ENCODE data around the gene POU6F2. TPM values are rescaled to one million over a fixed set of nuclear protein-coding genes. Genes with fewer than 3 reads are reported as not detected.

Gene POU6F2
- total and polyA plus RNA-seq, 2 experiments from 2014 or later = 7.2 to 7.3 TPM

DNA sequence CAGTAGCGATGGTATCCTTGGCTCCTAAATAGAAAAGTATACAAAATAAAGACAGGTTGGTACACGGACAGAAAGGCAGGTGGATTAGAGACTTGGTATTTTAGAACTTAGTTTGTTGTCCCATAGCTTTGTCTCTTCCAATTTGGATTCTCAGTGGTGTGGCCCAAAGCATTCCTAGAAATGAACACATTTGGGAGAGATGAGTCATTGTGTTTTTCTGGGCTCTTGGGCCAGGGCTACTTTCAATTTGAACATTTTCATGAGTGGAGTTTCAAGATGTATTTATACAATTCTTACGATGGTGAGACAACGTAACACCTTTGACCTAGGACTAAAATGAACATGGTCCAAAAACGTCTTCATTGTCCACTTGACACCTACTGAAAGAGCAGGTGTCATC, 363.4 kb downstream of the POU6F2 start:
- H3K9me3 Mint-ChIP-seq = no peaks in the 10 kb centered on the region
- DNase-seq (ENCODE audit: low spot score) (no peak), ATAC-seq (no peak)
- H3K27me3 ChIP-seq (ENCODE audit: insufficient read depth) = no peaks in the 10 kb centered on the region
- no peaks in the 10 kb centered on the region for H3K27me3 Mint-ChIP-seq (ENCODE audit: insufficient read depth, low read depth, poor library complexity)
- no peaks in the 10 kb centered on the region for H3K36me3 Mint-ChIP-seq (ENCODE audit: low read depth)
- no peak overlapping the region for H3K4me2 ChIP-seq
- peaks cover 6% of the 10 kb centered on the region; the same call in 1 of the 2 replicates for H3K4me1 ChIP-seq (ENCODE audit: insufficient read depth)
- H4K20me1 ChIP-seq (replicated peaks; ENCODE audit: insufficient read depth) = no peaks in the 10 kb centered on the region
- no peaks in the 10 kb centered on the region for H3K9me2 ChIP-seq (ENCODE audit: insufficient read depth)
- no peak overlapping the region for H3K4me3 ChIP-seq
- TF ChIP-seq EZH2phosphoT487 (IDR thresholded peaks at IDR 0.05; ENCODE audit: unreplicated experiment) = no peak
- no peak for TF ChIP-seq STAT1 (IDR thresholded peaks at IDR 0.05; ENCODE audit: unreplicated experiment)
- TF ChIP-seq, protein P1, sequence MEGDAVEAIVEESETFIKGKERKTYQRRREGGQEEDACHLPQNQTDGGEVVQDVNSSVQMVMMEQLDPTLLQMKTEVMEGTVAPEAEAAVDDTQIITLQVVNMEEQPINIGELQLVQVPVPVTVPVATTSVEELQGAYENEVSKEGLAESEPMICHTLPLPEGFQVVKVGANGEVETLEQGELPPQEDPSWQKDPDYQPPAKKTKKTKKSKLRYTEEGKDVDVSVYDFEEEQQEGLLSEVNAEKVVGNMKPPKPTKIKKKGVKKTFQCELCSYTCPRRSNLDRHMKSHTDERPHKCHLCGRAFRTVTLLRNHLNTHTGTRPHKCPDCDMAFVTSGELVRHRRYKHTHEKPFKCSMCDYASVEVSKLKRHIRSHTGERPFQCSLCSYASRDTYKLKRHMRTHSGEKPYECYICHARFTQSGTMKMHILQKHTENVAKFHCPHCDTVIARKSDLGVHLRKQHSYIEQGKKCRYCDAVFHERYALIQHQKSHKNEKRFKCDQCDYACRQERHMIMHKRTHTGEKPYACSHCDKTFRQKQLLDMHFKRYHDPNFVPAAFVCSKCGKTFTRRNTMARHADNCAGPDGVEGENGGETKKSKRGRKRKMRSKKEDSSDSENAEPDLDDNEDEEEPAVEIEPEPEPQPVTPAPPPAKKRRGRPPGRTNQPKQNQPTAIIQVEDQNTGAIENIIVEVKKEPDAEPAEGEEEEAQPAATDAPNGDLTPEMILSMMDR (conservative IDR thresholded peaks at IDR 0.05; ENCODE audit: low read depth in 2 of 2) = no peak
- no peak for TF ChIP-seq CREB1 (CRISPR knock-in tag; IDR thresholded peaks at IDR 0.05; ENCODE audit: low read depth)
- TF ChIP-seq NANOG (IDR thresholded peaks at IDR 0.05; ENCODE audit: borderline replicate concordance) = no peak
- TF ChIP-seq, protein P2, sequence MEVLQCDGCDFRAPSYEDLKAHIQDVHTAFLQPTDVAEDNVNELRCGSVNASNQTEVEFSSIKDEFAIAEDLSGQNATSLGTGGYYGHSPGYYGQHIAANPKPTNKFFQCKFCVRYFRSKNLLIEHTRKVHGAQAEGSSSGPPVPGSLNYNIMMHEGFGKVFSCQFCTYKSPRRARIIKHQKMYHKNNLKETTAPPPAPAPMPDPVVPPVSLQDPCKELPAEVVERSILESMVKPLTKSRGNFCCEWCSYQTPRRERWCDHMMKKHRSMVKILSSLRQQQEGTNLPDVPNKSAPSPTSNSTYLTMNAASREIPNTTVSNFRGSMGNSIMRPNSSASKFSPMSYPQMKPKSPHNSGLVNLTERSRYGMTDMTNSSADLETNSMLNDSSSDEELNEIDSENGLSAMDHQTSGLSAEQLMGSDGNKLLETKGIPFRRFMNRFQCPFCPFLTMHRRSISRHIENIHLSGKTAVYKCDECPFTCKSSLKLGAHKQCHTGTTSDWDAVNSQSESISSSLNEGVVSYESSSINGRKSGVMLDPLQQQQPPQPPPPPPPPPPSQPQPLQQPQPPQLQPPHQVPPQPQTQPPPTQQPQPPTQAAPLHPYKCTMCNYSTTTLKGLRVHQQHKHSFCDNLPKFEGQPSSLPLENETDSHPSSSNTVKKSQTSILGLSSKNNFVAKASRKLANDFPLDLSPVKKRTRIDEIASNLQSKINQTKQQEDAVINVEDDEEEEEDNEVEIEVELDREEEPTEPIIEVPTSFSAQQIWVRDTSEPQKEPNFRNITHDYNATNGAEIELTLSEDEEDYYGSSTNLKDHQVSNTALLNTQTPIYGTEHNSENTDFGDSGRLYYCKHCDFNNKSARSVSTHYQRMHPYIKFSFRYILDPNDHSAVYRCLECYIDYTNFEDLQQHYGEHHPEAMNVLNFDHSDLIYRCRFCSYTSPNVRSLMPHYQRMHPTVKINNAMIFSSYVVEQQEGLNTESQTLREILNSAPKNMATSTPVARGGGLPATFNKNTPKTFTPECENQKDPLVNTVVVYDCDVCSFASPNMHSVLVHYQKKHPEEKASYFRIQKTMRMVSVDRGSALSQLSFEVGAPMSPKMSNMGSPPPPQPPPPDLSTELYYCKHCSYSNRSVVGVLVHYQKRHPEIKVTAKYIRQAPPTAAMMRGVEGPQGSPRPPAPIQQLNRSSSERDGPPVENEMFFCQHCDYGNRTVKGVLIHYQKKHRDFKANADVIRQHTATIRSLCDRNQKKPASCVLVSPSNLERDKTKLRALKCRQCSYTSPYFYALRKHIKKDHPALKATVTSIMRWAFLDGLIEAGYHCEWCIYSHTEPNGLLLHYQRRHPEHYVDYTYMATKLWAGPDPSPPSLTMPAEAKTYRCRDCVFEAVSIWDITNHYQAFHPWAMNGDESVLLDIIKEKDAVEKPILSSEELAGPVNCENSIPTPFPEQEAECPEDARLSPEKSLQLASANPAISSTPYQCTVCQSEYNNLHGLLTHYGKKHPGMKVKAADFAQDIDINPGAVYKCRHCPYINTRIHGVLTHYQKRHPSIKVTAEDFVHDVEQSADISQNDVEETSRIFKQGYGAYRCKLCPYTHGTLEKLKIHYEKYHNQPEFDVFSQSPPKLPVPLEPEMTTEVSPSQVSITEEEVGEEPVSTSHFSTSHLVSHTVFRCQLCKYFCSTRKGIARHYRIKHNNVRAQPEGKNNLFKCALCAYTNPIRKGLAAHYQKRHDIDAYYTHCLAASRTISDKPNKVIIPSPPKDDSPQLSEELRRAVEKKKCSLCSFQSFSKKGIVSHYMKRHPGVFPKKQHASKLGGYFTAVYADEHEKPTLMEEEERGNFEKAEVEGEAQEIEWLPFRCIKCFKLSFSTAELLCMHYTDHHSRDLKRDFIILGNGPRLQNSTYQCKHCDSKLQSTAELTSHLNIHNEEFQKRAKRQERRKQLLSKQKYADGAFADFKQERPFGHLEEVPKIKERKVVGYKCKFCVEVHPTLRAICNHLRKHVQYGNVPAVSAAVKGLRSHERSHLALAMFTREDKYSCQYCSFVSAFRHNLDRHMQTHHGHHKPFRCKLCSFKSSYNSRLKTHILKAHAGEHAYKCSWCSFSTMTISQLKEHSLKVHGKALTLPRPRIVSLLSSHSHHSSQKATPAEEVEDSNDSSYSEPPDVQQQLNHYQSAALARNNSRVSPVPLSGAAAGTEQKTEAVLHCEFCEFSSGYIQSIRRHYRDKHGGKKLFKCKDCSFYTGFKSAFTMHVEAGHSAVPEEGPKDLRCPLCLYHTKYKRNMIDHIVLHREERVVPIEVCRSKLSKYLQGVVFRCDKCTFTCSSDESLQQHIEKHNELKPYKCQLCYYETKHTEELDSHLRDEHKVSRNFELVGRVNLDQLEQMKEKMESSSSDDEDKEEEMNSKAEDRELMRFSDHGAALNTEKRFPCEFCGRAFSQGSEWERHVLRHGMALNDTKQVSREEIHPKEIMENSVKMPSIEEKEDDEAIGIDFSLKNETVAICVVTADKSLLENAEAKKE (CRISPR knock-in tag; IDR thresholded peaks at IDR 0.05) = no peak
- no peak for TF ChIP-seq ZNF331 (CRISPR knock-in tag; IDR thresholded peaks at IDR 0.05; ENCODE audit: low read depth)
- TF ChIP-seq EZH2 (IDR thresholded peaks at IDR 0.05; ENCODE audit: low read depth, unreplicated experiment) = no peak
- no peak for TF ChIP-seq POLR2AphosphoS5 (IDR thresholded peaks at IDR 0.05; ENCODE audit: low read depth)
- no peak for TF ChIP-seq JUNB (IDR thresholded peaks at IDR 0.05; ENCODE audit: unreplicated experiment)
- TF ChIP-seq, protein P3, sequence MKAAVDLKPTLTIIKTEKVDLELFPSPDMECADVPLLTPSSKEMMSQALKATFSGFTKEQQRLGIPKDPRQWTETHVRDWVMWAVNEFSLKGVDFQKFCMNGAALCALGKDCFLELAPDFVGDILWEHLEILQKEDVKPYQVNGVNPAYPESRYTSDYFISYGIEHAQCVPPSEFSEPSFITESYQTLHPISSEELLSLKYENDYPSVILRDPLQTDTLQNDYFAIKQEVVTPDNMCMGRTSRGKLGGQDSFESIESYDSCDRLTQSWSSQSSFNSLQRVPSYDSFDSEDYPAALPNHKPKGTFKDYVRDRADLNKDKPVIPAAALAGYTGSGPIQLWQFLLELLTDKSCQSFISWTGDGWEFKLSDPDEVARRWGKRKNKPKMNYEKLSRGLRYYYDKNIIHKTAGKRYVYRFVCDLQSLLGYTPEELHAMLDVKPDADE (IDR thresholded peaks at IDR 0.05) = no peak
- TF ChIP-seq, protein P4, sequence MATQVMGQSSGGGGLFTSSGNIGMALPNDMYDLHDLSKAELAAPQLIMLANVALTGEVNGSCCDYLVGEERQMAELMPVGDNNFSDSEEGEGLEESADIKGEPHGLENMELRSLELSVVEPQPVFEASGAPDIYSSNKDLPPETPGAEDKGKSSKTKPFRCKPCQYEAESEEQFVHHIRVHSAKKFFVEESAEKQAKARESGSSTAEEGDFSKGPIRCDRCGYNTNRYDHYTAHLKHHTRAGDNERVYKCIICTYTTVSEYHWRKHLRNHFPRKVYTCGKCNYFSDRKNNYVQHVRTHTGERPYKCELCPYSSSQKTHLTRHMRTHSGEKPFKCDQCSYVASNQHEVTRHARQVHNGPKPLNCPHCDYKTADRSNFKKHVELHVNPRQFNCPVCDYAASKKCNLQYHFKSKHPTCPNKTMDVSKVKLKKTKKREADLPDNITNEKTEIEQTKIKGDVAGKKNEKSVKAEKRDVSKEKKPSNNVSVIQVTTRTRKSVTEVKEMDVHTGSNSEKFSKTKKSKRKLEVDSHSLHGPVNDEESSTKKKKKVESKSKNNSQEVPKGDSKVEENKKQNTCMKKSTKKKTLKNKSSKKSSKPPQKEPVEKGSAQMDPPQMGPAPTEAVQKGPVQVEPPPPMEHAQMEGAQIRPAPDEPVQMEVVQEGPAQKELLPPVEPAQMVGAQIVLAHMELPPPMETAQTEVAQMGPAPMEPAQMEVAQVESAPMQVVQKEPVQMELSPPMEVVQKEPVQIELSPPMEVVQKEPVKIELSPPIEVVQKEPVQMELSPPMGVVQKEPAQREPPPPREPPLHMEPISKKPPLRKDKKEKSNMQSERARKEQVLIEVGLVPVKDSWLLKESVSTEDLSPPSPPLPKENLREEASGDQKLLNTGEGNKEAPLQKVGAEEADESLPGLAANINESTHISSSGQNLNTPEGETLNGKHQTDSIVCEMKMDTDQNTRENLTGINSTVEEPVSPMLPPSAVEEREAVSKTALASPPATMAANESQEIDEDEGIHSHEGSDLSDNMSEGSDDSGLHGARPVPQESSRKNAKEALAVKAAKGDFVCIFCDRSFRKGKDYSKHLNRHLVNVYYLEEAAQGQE (IDR thresholded peaks at IDR 0.05; ENCODE audit: unreplicated experiment) = no peak
- TF ChIP-seq ZNF114 (CRISPR knock-in tag; IDR thresholded peaks at IDR 0.05) = no peak
- H3K27ac ChIP-seq (ENCODE audit: low read depth) = no peak overlapping the region
- H3K79me2 ChIP-seq (replicated peaks; ENCODE audit: insufficient read depth) = no peaks in the 10 kb centered on the region
- no peak overlapping the region for H3K4me3 Mint-ChIP-seq
- peaks cover 11% of the 10 kb centered on the region; the same call in 2 of the 3 replicates for H3K4me1 Mint-ChIP-seq
- no peaks in the 10 kb centered on the region for H3K36me3 ChIP-seq (ENCODE audit: insufficient read depth)
- 0 out of 2 replicates have a peak overlapping the region, but pooled peaks have one; percentile 10 for H3K27ac Mint-ChIP-seq
- no peaks in the 10 kb centered on the region for H3F3A ChIP-seq (replicated peaks; ENCODE audit: low read depth)
- no peak overlapping the region for H2AFZ ChIP-seq

Data from GM23338 (cell line).